Activated naive CD4-positive, alpha-beta T cell treated with Interleukin-2 at 50 U/mL for 16 hours (primary cell): Measurements from ENCODE around the gene MACO1.
A peak's percentile ranks its signal among the peaks of the same experiment; 100 is the strongest.
"Not testable (repeated sequence)": the region's sequence is repeated elsewhere in the genome, so short reads cannot be mapped to it uniquely, and the experiment has no call there.

Source experiments
- DNase-seq: peaks from one replicate; pipeline ENCODE4 v3.0.0-alpha.2; 2020

MACO1 gene

DNA sequence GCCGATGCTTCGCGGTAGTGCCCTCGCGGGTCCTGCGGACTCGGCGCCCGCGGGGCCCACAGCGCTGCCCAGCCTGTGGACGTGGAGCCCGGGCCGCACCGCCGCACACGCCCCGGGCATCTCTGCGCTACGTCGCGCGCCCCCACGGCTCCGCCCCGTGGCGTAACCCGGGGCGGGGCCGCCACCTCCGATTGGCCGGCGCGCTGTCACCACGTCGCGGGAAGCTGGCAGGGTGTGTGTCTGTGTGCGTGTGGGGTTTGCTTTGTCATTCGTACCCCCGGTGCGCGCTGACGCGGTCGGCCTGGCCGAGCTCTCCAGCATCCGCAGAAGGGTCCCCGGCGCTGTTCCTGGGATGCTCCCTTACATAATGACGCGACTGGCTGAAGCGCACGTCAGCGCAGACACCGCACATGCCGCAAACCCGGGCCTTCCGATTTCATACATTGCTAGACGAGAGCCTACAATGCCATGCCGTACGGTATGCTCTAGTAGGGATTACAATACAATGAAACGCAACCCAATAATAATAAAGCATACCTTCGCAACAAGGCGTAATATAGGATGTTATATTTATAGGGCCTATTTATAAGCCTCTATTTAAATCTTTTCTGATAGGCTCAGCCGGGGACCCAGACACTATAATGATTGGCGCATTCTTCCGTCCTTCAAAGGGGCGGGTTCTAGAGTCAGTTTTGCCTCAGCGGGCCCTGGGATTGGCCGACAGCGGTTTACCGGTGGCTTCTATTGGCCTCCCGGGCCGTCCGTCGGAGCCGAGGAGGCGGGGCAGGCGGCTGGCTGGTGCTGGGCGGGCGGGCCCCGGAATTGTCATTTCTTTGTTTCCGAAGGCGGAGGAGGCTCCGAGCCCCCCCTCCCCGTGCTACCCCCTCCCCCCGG is at the start of gene MACO1:
Gene MACO1 (plus strand): TSS at position 825 of the 894 bp plus-strand sequence. CDS start 202 bp downstream, outside the sequence.
- peak; percentile 97 for DNase-seq

DNA sequence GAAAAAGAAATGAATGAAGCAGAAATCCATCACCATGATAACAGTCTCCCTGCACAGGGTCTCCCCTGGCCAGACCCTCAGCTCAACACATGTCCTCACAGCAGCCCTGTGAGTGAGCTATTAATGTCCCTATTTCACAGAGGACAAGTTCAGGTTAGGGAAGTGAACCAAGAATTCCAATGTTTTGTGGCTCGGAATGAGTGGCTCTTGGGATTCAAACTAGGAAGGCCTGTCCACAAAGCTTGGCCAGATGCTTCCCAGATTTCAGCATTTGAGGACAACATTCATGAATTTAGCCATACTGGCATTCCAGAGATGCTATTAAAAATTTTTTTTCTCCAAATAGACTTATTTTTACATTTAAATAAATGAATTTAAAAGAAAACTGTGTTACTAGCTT is 48.2 kb upstream of the MACO1 start:
- not testable (repeated sequence) for DNase-seq

- DNase-seq: not testable (repeated sequence)
These were observed 47.6 kb upstream of the MACO1 start for GRCh38 chr1:25383090-25383489.

- not testable (repeated sequence) for DNase-seq
These were observed 46.8 kb upstream of the MACO1 start for GRCh38 chr1:25383875-25384274.

DNA sequence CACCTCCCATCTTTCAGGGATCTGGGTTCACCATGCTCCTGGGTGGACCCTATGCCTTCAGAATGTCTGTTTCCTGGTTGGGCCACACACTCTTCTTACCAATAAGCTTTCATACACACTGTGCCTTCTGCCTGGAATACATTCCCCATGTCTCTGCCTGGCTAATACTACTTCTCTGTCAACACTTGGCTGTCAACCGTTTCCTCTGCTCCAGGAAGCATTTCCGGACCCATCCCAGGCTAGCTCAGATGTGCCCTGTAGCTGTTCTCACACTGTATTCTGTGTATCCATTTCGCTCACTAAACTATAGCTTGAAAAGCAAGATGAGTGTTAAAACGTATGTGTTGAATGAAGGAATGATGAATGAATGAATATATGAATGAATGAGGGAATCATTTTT is 43.6 kb upstream of the MACO1 start:
- not testable (repeated sequence) for DNase-seq

- not testable (repeated sequence) for DNase-seq
These were observed 42.0 kb upstream of the MACO1 start for GRCh38 chr1:25388691-25389090.

DNA sequence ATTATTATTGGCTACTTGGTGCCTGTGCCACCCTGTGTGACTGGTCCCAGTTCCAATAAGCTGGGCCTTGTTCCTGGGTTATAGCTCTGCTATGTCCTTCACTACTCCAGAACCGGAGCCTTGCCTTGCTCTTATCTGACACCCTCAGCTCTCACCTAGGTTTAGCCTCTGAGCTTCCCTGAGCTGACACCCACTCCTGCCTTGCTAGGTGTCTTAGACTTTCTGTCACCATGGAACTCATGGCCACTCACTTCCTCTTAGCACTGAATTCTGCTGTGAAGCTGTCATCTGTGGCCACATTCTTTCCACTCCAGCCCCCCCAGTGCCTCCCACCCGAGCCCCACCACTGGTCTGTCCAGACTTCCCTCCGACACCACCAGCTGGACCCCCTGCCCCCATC is 41.0 kb upstream of the MACO1 start:
- DNase-seq: not testable (repeated sequence)

DNA sequence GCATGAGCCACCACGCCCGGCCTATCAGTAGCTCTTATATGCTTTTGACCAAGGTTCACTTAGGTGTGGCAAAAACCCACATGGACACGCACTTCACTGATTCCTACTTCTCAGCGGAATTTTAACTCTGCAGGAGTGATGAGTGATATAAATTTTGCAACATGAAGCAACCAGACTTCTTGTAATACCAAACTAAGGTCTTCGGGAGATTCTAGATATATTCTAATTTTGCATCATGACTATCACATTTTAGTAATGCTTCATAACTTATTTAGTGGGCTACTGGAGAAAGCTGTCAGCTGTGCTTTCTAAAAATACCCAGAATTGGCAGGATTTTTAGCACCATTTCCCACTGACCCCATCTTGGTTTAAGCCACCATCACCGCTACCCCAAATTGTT is 37.9 kb upstream of the MACO1 start:
- no peak for DNase-seq

DNA sequence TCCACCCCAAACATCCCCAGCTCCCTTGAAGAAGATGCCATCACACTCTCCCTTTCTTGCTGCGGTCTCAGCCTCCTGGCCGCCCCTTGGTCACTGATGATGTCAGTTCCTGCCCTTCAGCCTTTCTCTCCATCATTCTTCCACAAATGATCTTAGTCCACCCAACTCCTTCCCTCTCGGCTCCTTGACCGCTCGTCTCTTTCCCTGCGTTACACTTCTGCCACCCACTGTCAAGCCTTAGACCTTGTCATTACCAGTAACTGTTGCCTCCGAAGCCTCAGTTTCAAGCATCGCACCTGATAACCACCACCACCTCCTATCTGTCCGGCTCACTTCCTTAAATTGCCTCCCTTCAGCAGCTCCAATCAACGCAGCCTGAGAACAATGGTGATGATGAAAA is 33.1 kb upstream of the MACO1 start:
- DNase-seq: not testable (repeated sequence)

GRCh38 chr1:25398079-25398478 is 32.6 kb upstream of the MACO1 start:
- not testable (repeated sequence) for DNase-seq

DNA sequence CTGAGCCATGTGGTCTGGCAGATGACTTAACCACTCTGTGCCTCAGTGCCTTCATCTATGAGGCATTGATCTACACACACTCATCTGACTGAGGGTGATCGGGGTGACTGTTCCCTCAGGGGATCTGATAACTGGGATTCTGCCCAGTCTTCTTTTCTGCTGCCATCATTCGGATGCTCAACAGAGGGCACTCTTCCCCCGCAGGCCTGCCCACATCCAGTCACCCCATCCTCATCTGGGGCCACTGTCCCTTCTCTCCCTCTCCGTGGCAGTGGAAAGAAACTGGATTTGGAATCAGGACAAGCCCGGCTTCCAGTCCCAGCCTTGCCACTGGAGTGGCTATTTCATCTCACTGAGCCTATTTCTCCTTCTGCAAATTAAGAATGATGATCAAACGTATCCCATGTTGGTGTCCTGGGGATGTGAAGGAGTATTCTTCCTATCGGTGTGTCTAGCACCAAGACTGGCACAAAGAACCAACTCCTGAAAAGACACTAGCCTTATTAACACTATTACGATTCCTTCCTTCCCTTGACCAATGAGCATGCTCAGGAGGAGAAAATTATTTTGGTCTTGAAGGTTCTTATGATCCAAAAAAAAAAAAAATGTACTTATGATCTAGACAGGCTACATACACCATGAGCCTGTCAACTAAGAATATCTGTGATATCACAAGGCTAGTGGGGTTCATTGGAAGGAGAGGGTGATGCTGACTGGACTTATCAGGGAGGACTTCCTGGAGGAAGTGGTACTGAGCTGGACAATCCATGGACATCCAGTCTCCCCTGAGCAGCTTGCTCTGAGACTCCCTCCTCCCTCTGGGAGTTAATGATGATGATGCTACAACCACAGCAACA is 27.5 kb upstream of the MACO1 start:
- peak; percentile 7 for DNase-seq

DNA sequence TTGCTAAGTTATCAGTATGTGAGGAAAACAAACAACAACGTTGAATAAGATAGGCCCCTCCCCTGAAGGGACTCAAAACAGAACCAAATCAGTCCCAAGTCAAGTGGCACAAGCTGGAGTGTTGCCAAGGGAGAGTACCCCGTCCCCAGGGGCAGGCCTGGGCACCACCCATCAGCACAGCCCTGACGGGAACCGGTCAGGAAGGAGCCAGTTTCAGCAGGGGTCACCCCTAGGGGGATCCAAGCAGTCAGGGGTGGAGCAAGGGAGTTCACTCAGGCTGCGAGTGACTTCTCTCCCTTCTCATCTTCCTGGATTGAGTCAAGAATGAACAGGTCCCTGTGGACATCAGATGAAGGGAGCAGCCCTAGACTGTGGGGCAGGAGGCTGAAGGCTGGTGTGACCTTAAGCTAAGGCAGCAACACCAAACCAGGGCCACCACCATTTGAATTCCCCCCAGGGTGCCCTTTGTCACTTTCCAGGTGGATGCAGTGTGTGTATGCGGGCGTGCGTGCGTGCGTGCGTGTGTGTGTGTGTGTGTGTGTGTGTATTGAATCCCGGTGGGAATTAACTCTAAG is 24.9 kb upstream of the MACO1 start:
- DNase-seq: not testable (repeated sequence)

DNA sequence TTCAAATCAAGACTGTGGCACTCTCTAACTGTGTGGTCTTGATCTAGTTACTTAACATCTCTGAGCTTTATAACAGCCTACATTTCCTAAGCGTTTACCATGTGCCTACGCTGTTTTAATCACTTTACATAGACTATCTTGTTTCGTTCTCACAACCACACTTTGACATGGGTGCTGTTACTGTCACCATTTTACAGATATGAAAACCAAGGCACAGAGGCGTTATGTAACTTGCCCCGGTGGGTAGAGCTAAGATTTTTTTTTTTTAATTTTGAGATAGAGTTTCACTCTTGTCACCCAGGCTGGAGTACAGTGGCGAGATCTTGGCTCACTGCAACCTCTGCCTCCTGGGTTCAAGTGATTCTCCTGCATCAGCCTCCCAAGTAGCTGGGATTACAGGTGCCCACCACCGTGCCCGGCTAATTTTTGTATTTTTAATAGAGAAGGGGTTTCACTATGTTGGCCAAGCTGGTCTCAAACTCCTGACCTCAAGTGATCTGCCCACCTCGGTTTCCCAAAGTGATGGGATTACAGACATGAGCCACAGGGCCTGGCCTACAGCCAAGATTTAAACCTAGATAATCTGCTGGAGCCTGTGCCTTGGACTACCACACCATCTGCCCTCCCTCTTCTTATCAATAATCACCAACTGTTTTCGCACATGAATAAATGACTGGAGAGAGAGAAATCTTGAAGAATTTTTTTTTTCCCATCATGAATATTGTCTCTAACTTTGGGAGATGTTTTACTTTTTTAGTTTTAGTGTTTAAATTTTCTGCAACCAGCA is 20.9 kb upstream of the MACO1 start:
- not testable (repeated sequence) for DNase-seq

DNA sequence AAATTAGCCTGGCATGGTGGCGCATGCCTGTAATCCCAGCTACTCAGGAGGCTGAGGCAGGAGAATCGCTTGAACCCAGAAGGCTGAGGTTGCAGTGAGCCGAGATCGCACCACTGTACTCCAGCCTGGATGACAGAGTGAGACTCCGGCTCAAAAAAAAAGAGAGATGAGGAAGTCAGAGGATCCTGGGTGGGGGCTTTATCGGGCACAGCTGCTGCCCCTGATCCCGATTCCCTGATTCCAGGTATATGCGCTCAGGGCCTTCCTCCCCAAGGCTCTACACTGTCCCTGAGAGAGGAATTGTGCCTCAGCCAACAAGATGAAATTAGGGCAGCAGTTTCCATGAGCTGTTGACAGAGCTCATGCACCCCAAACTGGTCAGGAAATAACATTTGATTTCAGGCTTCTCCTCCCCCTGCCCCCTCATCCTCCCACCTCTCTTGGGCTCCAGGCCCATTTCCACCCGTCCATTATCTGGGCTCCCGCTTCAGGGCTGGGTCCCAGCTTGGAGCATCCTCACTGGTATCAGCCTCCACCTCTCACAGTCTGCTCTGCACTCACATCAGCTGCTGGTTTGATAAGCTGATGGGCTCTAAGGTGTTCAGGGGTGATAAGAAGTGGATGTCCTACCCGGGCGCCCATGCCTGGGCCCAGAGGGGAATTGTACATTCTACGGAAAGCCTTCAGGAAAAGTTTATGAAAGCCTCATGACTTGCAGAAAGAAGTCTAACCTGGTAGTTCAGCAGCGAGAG is 17.6 kb upstream of the MACO1 start:
- not testable (repeated sequence) for DNase-seq

DNA sequence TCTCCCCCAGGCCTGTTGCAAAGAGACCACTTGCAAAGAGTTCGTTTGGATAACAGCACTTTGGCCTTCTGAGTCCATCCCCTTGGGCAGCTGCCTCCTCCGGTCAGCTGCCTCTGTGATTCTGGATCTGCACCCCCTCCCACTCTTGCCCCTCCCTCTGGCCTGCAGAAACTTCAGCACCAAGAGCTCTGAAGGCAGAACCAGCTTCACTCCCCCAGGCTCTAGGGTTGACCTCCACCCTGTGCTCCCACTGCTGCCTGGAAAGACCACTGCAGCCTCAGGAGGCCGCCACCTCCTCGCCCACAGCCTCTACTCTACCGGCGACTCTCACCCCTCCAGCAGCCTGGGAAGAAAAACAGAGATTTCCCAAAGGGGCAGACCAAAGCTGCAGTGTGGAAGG is 16.5 kb upstream of the MACO1 start:
- not testable (repeated sequence) for DNase-seq

GRCh38 chr1:25414578-25414977 is 16.1 kb upstream of the MACO1 start:
- DNase-seq: not testable (repeated sequence)

DNA sequence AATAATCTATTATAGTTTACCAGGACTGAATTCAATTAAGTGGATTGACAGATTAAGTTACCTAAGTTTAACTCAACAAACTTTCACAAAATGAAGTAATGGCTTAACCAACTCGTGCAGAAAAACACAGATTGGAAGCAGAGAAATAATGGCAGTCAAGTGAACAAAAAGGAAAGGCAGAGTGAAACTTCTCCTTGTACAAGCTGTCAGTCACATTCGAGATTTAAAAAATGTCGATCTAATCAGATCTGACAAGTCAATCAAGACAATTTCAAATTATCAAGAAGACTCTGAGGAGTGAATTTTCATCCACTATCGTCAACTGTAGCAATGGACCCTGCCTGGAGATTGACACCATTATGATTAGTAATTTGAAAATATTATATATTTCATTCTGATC is 13.4 kb upstream of the MACO1 start:
- not testable (repeated sequence) for DNase-seq

GRCh38 chr1:25419339-25419738 is 11.4 kb upstream of the MACO1 start:
- DNase-seq: not testable (repeated sequence)

GRCh38 chr1:25420715-25421114 is 10.0 kb upstream of the MACO1 start, which contains the start of gene RHCE:
Gene RHCE (minus strand): TSS chr1:25420825. CDS start chr1:25420786, 39 bp downstream.
- DNase-seq: not testable (repeated sequence)

- not testable (repeated sequence) for DNase-seq
These were observed 7.5 kb upstream of the MACO1 start for GRCh38 chr1:25423206-25423605.
